H54 (cell line): Measurements from ENCODE around the gene SLBP.

Experiments
- DNase-seq: peaks from one replicate; pipeline ENCODE4 v3.0.0; 2011; ENCODE audit warnings: low spot score, mixed read lengths; ENCODE audit not compliant: insufficient read length
- FAIRE-seq: peaks from 3 replicates; lab custom pipeline; 2011; peaks lifted over from hg19 to GRCh38; lab: Jason Lieb, UNC
- POLR2A ChIP-seq: IDR thresholded peaks from 2 replicates; pipeline ENCODE4 v1.6.1; 2011; ENCODE audit warnings: low read depth, mild to moderate bottlenecking, low read length

SLBP gene

DNA sequence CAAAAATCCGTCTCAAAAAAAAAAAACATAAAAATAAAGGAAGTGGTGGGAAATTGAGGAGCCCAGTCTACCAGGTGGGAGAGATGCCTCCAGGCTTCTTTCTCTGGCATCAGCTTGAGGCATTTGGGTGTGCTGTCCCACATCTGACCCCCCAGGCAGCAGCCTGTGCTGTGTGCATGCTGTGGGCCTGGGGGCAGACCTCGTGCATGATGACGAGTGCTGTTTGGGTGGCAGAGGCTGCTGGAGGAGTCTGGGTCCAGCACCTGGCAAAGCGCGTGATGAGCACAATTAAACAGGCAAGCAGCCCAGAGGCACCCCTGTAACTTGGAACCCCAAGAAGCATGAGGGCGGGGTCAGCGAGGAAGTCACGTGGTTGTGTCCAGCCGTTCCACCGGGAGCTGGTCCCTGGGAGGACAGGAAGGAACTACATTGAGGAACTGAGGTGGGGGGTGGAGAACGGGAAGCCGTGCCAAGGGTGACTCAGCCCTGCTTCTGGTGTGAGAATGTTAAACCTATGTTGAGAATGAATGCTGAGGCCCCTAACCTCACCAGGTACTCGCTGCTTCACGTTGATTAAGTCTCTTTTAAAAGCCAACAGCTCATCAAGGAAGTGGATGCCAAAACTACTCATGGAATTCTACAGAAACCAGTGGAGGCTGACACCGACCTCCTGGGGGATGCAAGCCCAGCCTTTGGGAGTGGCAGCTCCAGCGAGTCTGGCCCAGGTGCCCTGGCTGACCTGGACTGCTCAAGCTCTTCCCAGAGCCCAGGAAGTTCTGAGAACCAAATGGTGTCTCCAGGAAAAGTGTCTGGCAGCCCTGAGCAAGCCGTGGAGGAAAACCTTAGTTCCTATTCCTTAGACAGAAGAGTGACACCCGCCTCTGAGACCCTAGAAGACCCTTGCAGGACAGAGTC lies 15.3 kb upstream of the SLBP start:
- no peak for FAIRE-seq
- TF ChIP-seq POLR2A, result no peak
- peak; percentile 76 for DNase-seq

DNA sequence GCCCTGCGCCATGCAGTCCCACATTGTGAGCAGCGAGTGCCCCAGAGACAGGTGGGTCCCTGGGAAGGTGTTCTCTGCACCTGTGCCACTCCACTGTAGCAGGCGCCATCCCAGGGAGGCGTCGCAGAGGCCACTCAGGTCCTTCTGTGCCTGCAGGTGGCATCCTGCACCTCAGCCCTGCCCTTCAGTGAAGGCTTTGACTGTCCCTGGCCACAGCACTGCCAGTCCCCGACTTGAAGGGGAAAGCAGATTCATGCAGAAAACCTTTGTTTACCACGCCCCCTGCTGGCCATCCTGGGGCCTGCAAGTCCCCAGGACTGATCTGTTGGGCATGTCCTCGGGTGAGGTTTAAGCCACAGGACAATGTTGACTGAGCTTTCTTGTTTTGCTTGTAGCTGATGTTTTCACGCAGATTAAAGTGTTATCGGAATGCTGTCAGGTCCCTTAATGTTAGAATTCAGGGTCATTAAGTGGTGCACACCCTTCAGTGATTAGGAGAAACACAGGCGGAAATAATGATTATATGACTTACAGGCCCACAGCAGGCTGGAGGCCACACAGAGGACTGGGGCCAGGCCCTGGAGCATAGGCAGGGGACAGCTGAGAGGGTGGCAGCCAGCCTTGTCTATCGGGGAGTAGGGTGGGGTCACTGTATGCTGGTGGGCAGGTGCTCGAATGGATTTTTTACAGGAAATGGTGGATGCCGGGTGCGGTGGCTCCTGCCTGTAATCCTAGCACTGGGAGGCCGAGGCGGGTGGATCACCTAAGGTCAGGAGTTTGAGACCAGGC lies 14.2 kb upstream of the SLBP start:
- no peak for FAIRE-seq
- DNase-seq, result peak; percentile 53
- no peak for TF ChIP-seq POLR2A

DNA sequence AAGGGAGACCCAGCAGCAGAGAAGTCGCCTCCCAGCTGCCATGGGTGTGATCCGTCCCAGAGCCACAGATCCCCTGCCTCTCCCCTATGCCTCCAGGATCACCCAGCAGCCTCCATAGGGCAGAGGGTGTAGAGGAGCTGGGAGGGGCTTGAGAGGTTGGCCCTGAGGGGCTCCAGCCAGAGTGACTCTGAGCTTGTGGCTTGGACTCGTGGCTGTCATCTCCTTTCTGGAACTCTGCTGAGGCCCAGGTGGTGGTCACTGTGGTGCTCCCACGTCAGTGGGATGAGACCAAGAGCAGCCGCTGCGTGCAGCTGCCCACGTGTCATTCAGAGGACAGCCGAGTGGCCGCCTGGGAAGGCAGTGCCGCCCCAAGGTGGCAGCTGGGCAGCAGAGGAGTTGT lies 13.4 kb upstream of the SLBP start:
- FAIRE-seq (no peak), DNase-seq (no peak)
- no peak for TF ChIP-seq POLR2A

DNA sequence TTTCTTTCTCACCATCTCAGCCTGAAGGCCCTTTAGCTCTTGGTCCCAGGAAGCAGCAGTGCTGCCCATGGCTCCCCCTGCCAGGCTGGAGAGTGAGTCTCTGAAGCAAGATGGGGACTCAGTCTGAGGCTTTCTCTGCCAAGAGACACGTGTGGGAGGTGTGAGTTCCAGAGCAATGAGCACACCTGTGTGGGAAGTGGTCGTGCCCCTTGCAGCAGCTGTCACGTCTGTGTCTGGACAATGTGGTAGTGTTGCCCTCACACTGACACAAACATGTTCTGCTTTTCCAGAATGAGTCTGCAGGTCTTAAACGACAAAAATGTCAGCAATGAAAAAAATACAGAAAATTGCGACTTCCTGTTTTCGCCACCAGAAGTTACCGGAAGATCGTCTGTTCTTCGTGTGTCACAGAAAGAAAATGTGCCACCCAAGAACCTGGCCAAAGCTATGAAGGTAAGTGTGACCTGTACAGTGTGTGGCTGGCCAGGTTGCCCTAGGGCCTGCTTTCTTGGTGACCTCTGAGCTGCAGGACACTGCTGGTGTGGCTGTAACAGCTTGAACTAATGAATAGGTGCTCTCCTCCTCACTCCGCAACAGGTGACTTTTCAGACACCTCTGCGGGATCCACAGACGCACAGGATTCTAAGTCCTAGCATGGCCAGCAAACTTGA lies 11.1 kb upstream of the SLBP start:
- no peak for FAIRE-seq
- DNase-seq, result no peak
- no peak for TF ChIP-seq POLR2A

DNA sequence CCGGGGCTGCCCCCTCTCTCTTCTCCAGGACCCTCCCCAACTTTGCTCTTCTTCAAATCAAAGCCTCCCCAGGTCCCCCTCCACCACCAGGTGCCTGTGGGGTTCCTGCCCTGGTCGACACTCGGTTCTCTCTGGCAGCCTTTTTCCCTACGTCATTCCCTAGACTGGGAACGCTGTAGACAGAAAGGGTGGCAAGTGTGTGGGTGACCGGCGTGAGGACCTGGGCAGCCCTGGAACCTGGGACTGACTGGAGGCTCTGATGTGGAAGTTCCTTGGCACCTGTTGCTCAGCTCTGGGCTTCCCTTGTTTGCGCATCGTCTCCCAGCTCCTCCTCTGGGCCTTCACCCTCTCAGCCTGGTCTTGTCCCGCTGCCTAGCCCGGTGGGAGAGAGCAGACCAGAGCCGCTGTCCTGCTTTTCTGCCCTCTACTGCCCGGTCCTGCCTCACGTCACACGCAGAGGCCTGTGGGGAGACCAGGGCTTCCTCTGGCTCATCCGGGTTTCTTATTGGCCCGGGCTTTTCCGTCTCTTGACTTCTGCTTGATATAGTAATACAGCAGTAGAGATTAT lies 10.5 kb upstream of the SLBP start:
- FAIRE-seq (no peak), DNase-seq (no peak)
- no peak for TF ChIP-seq POLR2A

DNA sequence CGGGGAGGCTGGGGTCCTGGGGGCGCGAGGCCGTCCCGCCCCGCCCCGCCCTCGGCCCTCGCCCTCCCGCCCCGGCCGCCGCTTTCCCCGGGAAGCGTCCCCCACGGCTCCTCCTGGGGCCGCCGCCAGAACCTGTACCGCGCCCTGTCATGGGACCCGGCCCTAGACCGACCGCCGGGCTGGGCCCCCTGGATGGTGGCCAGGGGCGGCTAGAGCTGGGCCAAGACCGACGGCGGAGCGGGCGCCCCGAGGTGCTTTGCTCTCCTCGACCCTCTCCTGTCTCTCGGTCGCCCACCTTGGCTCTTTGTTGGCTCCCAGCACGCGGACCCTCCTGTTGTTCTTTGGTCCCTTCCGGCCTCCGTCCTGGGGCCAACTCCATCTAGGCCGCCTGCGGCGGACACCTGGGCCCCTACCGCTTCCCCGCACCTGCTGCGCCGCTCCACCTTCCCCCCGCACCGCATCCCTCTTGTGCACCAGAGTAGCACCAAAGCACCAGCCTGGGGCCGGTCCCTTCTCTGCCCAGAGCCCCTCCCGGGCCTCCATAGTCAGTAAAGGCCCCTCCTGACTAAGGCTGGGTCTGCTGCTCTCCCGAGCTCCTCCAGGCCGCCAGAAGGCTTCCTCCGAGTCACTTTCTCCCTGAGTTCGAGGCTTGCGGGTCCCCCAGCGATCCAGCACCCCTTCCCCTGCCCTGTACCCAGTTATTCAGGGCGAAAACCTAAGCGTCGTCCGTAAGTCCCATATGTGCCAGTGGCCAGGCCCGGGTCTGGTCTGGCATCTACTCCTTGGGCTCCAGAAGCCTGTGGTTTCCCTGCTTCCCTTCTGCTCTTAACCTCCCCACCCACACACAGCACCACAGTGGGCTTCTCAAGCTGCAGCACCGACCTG lies 9.8 kb upstream of the SLBP start:
- DNase-seq, result no peak
- TF ChIP-seq POLR2A, result 0 out of 2 replicates have a peak, but pooled peaks have one; percentile 11
- no peak for FAIRE-seq

DNA sequence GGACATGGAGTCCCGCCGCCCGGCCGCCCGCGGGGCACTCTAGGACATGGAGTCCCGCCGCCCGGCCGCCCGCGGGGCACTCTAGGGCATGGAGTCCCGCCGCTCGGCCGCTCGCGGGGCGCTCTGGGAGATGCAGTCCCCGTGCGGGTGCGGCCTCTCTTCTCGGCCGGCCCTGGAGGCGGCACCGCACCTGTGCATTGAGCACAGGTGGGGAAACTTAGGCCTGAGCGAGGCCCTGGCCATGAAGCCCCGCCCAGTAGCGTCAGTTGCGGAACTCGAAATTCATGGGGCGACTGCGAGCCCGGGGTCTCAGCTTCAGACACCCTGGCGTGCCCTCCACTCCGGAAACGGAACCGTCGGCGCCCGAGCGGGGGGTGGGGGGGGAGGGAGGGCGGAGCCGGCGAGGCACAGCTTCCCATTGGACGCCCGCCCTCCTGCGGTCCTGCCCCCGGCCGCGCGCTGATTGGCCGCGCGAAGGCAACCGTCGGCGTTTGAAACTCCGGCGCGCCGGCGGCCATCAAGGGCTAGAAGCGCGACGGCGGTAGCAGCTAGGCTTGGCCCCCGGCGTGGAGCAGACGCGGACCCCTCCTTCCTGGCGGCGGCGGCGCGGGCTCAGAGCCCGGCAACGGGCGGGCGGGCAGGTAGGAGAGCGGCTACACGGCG lies 9.0 kb upstream of the SLBP start, which contains the start of the genes TACC3 and TMEM129:
Gene TACC3 (plus strand): TSS at position 519 of the 663 bp plus-strand sequence. CDS start 1,901 bp downstream, outside the sequence.
Gene TMEM129 (minus strand): TSS at position 321 of the 663 bp plus-strand sequence. CDS start 486 bp downstream, outside the sequence.
- FAIRE-seq (no peak), DNase-seq (peak; percentile 87)
- TF ChIP-seq POLR2A, result peak; percentile 53

DNA sequence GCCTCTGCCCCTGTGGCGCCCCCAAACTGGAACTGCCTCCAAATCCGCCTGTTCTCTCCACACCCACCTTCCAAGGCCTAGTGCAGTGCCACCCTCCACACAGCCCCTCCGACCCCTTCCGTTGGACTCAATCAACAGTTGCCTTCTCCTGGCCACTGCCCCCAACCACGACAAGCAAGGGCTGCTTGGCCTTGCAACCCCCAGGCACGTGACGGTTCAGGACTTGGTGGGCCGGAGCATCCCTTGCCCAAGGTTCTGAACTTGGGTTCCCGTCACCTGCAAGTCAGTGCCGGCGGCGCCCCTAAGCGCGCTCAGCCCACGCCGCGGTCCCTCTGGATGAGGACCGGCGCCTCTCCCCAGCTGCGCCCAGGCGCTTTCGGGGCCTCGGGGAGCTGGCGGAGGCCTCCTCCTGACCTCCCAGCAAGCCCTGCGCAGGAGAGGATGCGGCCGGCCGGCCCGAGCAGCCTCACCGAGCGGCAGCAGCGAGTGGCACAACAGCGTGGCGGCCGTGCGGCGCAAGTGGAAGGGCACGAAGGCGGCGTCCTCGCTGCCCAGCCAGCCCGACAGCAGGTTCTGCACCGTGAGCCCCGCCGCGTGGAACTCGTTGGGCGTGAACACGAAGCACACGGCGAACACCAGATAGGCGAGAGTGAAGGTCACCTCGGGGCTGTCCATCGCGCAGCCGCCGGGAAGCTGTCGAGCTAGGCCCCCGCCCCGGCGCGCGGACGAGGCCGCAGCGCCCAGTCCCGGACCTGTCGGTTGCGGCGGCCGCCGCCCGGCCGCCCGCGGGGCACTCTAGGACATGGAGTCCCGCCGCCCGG lies 8.3 kb upstream of the SLBP start:
- no peak for DNase-seq
- peak; percentile 65 for TF ChIP-seq POLR2A
- FAIRE-seq, result no peak

DNA sequence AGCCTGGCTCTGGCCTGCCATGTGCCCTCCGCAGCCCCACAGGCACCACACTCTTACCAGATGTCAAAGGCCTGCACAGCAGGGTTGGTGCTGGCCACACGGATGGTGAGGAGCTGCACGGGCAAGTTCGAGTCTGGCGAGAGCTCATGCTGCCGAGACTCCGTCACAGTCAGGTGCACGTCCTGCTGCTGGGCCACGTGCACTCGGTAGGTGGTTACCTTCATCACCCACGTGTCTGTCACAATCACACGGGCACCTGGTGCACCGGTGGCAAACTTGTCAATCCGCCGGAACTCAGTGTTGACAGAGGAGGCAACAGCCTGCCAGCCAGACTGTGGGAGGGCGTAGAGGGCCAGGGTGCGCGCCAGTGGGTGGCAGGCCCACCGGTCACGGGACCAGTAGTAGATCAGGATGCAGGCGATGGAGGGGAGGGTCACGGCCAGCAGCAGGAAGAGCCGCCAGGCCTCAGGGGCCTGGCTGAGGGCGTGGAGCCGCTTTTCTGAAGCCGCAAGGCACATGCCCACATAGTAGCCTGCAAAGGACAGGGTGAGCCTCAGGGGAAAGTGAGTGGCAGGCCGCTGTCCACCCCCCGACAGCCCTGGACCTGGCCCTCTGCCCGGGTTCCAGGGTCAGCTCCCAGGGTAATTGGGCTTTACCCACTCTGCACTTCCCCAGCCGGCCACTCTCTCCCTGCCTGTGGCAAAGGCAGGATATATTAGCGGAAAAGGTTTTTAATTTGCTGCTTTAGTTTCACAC lies 6.2 kb upstream of the SLBP start:
- FAIRE-seq (no peak), DNase-seq (no peak)
- no peak for TF ChIP-seq POLR2A
